NT2/D1 (cell line): ENCODE results near the gene PRX.

Experiments used
- DNase-seq: peaks from one replicate; pipeline ENCODE4 v3.0.0-alpha.2; 2011; ENCODE audit warnings: low read depth, low spot score
- H3K27me3 ChIP-seq: 2 replicates; pipeline ENCODE4 v1.6.0; 2011; ENCODE audit warnings: mild to moderate bottlenecking; ENCODE audit not compliant: insufficient read length, insufficient read depth
- H3K36me3 ChIP-seq: 2 replicates; pipeline ENCODE4 v1.6.1; 2011; ENCODE audit warnings: mild to moderate bottlenecking, low read length, mixed read lengths; ENCODE audit not compliant: insufficient read depth, insufficient read length
- H3K4me1 ChIP-seq: 2 replicates; pipeline ENCODE4 v1.5.1; 2011; ENCODE audit not compliant: insufficient read depth, insufficient read length
- H3K4me3 ChIP-seq: 2 replicates; pipeline ENCODE4 v1.5.1; 2011; ENCODE audit warnings: low read depth; ENCODE audit not compliant: insufficient read length
- H3K9ac ChIP-seq: 2 replicates; pipeline ENCODE4 v1.6.0; 2011; ENCODE audit warnings: low read depth; ENCODE audit not compliant: insufficient read length
- H3K9me3 ChIP-seq: 2 replicates; pipeline ENCODE4 v1.5.1; 2011; ENCODE audit warnings: mild to moderate bottlenecking, low read length; ENCODE audit not compliant: insufficient read depth
- SUZ12 ChIP-seq: IDR thresholded peaks from 2 replicates; pipeline ENCODE4 v1.6.1; 2011; ENCODE audit not compliant: insufficient read length, insufficient read depth; ENCODE audit errors: extremely low read depth
- YY1 ChIP-seq: IDR thresholded peaks from 2 replicates; pipeline ENCODE4 v1.6.1; 2011; ENCODE audit not compliant: insufficient read length, insufficient read depth
- ZNF274 ChIP-seq: IDR thresholded peaks from 2 replicates; pipeline ENCODE4 v1.6.1; 2011; ENCODE audit warnings: mild to moderate bottlenecking, low read depth, low read length

The PRX gene

DNA sequence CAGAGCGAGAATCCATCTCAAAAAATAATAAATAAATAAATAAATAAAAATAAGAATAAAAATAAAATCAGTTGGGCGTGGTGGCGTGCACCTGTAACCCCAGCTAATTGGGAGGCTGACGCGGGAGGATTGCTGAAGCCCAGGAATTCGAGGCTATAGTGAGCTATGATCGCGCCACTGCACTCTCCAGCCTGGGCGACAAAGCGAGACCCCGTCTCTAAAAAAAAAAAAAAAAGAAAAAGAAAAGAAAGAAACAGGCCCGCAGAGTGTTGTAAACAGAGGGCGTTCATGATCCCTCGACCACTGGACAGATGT is 7.2 kb upstream of the PRX start:
- no peak for TF ChIP-seq YY1
- Histone ChIP-seq H3K4me3 (peak overlapping the region; percentile 46), H3K9me3 (no peaks in the 10 kb centered on the region), H3K9ac (no peak overlapping the region), H3K27me3 (no peaks in the 10 kb centered on the region), H3K36me3 (peaks cover 15% of the 10 kb centered on the region), H3K4me1 (no peaks in the 10 kb centered on the region)
- DNase-seq, result no peak

GRCh38 chr19:40419780-40420179 is 6.6 kb upstream of the PRX start:
- no peak overlapping the region for H3K9ac ChIP-seq
- peaks cover 15% of the 10 kb centered on the region for H3K36me3 ChIP-seq
- peaks cover under 1% of the 10 kb centered on the region for H3K4me1 ChIP-seq
- H3K4me3 ChIP-seq, result no peak overlapping the region
- H3K9me3 ChIP-seq, result no peaks in the 10 kb centered on the region
- no peaks in the 10 kb centered on the region for H3K27me3 ChIP-seq
- TF ChIP-seq SUZ12 (no peak), YY1 (no peak)
- DNase-seq, result no peak

DNA sequence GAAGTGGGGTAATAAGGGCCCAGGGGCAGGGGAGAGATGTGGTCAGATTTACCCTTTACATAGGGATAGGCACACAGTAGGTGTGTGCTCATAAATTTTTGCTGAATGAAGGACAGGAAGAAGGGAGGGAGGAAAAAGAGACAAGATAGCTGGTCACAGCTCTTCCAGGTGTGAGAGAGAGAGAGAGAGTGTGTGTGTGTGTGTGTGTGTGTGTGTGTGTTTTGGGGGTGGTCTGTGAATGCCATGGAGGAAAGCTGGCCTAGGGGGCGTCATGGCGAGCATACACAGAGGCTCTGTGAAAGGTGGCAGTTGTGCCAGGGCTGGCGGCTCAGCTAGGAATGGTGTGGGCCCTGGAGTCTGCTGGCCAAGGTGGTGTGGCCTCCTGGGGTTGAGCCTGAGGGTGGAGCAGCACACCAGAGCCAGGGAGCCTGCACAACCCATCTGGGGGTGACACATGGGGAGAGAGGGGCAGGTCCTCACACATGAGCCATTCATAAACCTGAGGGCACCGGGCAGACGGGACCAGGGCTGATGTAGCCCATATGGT is 6.0 kb upstream of the PRX start:
- Histone ChIP-seq H3K4me1 (peaks cover 3% of the 10 kb centered on the region), H3K9me3 (no peaks in the 10 kb centered on the region), H3K27me3 (no peaks in the 10 kb centered on the region), H3K4me3 (no peak overlapping the region), H3K9ac (no peak overlapping the region), H3K36me3 (peaks cover 15% of the 10 kb centered on the region)
- no peak for DNase-seq
- TF ChIP-seq YY1, result no peak
- TF ChIP-seq SUZ12, result no peak
- no peak for TF ChIP-seq ZNF274

- no peaks in the 10 kb centered on the region for H3K9me3 ChIP-seq
- H3K4me1 ChIP-seq, result peaks cover 3% of the 10 kb centered on the region
- peaks cover 10% of the 10 kb centered on the region for H3K36me3 ChIP-seq
- no peak for DNase-seq
- TF ChIP-seq YY1 (no peak), ZNF274 (no peak), SUZ12 (no peak)
- H3K27me3 ChIP-seq, result no peaks in the 10 kb centered on the region
- H3K4me3 ChIP-seq, result no peak overlapping the region
- no peak overlapping the region for H3K9ac ChIP-seq
Measured at GRCh38 chr19:40418040-40418439, 4.9 kb upstream of the PRX start.

DNA sequence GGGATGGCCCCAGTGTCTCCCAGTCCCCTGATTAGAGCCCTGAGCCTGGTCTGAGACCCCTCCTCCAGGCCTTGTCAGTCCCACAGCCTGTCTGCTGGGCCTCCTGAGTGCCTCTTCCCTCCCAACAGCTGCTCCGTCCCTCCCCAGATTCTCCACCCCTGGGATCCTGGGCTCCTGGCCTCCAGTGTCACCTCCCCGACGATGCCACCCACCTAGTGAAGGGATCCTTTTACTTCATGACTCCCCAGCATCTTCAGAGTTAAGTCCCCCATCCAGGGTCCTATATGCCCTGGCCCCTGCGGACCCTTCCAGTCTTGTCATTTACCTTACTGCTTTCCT is 4.4 kb upstream of the PRX start:
- Histone ChIP-seq H3K27me3 (no peaks in the 10 kb centered on the region), H3K4me1 (peaks cover 3% of the 10 kb centered on the region), H3K36me3 (peaks cover 6% of the 10 kb centered on the region), H3K4me3 (no peak overlapping the region), H3K9ac (peak overlapping the region; percentile 42), H3K9me3 (no peaks in the 10 kb centered on the region)
- TF ChIP-seq SUZ12, result no peak
- TF ChIP-seq YY1, result no peak
- no peak for TF ChIP-seq ZNF274
- DNase-seq, result no peak

DNA sequence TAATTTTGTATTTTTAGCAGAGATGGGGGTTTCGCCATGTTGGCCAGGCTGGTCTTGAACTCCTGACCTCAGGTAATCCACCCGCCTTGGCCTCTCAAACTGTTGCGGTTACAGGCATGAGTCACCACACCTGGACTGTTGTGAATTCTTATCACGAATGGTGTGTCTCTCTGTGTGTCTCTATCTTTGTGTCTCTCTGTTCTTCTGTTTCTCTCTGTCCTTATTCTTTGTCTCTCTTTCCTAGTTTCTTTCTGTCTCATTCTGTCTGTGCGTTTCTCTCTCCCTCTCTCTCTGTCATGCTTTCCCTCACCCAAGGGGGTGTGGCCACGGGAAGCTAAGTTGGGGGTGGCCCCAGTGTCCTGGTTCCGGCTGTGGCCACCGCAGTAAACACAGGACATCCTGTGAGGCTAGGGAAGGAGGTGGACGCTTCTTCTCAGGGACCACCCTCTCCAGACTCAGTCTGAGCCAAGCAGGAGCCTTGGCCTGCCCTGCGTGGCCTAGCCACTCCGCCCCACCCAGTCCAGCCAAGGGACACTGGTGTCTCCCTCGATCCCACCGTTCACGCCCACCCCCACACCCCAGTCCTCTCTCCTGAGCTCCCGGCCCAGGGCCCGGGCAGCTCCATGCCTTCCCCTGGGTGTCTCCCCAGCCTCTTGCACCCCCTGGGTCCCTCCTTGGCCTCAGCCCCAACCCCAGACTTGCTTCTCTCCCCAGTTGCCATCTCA is 3.9 kb upstream of the PRX start:
- Histone ChIP-seq H3K36me3 (peaks cover under 1% of the 10 kb centered on the region), H3K9ac (peak overlapping the region; percentile 42), H3K4me3 (no peak overlapping the region), H3K4me1 (peaks cover 3% of the 10 kb centered on the region), H3K27me3 (no peaks in the 10 kb centered on the region), H3K9me3 (no peaks in the 10 kb centered on the region)
- DNase-seq, result no peak
- TF ChIP-seq SUZ12 (no peak), ZNF274 (no peak), YY1 (no peak)

DNA sequence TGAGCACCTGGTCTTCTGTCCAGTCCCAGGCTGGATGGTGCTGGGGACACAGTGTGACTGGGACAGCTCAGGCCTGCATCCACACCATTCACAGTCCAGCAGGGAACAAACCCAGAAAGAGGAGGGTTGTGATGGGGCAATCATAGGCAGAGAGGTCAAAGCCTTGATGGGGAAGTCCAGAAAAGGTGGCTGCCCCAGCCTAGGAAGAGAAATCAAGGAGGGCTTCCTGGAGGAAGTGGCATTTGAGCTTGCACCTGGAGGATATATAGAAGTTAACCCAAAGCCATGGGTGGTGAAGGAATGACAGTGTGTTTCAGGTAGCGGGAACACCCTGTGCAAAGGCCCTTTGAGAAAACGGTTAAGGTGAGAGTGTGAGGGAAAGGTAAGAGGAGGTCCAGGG is 2.6 kb upstream of the PRX start:
- Histone ChIP-seq H3K27me3 (no peaks in the 10 kb centered on the region), H3K9me3 (no peaks in the 10 kb centered on the region), H3K4me3 (no peak overlapping the region), H3K9ac (no peak overlapping the region), H3K36me3 (no peaks in the 10 kb centered on the region), H3K4me1 (peaks cover 10% of the 10 kb centered on the region)
- TF ChIP-seq YY1 (no peak), SUZ12 (no peak), ZNF274 (no peak)
- no peak for DNase-seq
